Pons (tissue), 1 donor: ENCODE results near the gene ERBB4.
"Not testable (repeated sequence)": the region's sequence is repeated elsewhere in the genome, so short reads cannot be mapped to it uniquely, and the experiment has no call there.

Experiments
- DNase-seq: peaks from one replicate; pipeline ENCODE4 v3.0.0-alpha.2; 2016; ENCODE audit warnings: low spot score

The ERBB4 gene

GRCh38 chr2:211609127-211609526 lies 929.5 kb downstream of the ERBB4 start:
- DNase-seq, result no peak

GRCh38 chr2:211599146-211599545 lies 939.5 kb downstream of the ERBB4 start:
- DNase-seq, result no peak

GRCh38 chr2:211598238-211598637 lies 940.4 kb downstream of the ERBB4 start:
- DNase-seq, result no peak

GRCh38 chr2:211592006-211592405 lies 946.6 kb downstream of the ERBB4 start:
- DNase-seq, result not testable (repeated sequence)

GRCh38 chr2:211591426-211591825 lies 947.2 kb downstream of the ERBB4 start:
- DNase-seq, result no peak

GRCh38 chr2:211568439-211568838 lies 970.2 kb downstream of the ERBB4 start:
- DNase-seq, result no peak

- no peak for DNase-seq
Observed at GRCh38 chr2:211564441-211564840, 974.2 kb downstream of the ERBB4 start.

- no peak for DNase-seq
Observed at GRCh38 chr2:211545582-211545981, 993.0 kb downstream of the ERBB4 start.

- DNase-seq, result peak; percentile 13
Observed at GRCh38 chr2:211534632-211535031, 1004.0 kb downstream of the ERBB4 start.

GRCh38 chr2:211524248-211524647 lies 1014.4 kb downstream of the ERBB4 start:
- DNase-seq, result not testable (repeated sequence)

- no peak for DNase-seq
Observed at GRCh38 chr2:211516537-211516936, 1022.1 kb downstream of the ERBB4 start.

DNA sequence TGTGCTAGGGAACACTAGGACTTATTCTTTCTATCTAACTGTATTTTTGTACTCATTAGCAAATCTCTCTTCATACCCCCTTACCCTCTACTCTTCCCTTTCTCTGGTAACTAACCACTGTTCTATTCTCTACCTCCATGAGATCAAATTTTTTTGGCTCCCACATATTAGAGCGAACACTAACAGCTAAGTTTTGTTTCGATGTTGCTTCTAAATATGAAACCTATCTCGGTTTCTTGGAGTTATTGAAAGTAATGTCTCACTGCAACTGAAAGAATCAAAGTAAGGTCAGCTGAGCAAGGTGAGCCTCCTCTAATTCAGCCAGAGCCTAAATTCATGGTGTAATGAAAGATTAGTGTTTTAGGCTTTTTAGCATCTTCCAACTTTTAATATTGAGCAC lies 1024.6 kb downstream of the ERBB4 start:
- no peak for DNase-seq

GRCh38 chr2:211513446-211513845 lies 1025.2 kb downstream of the ERBB4 start:
- DNase-seq, result no peak

GRCh38 chr2:211512806-211513205 lies 1025.8 kb downstream of the ERBB4 start:
- no peak for DNase-seq

DNA sequence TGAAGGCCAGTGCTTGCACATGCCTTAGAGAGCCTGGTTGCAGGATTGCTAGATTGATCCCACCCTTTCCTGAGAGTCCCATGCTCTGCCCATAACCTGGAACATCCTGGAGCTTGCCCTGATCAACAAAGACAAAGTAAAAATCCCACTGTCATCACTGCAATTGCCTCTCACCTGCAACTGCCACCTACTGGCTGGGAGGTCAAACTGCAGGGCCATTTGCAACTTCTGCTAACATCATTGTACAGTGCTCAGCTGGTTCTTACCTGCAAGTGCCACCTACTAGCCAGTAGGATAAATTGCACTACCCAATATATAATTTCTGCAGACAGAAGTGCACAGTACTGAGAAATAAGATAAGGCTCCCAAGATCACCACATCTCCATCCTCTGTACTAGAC lies 1034.7 kb downstream of the ERBB4 start:
- DNase-seq, result no peak

DNA sequence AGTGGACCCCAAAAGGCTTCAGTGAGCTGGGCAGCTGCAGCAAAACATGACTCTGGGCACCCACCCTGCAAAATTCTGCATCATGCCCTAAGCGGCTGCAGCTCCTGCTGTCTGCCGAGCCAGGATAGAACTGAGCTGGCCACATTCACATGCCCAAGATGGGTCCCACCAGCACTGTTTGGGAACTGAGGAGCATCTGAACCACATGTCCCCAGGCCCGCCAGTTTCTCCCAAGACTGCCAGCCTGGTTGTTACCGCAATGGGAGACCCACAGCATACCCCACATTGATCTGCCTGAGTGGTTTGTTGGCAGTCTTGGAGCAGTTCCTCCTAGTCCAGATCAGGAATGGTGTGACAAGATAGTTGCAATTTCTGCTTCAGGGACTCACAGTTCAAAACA lies 1035.4 kb downstream of the ERBB4 start:
- DNase-seq, result no peak

- DNase-seq, result peak; percentile 9
Observed at GRCh38 chr2:211498551-211499205, 1039.9 kb downstream of the ERBB4 start.

DNA sequence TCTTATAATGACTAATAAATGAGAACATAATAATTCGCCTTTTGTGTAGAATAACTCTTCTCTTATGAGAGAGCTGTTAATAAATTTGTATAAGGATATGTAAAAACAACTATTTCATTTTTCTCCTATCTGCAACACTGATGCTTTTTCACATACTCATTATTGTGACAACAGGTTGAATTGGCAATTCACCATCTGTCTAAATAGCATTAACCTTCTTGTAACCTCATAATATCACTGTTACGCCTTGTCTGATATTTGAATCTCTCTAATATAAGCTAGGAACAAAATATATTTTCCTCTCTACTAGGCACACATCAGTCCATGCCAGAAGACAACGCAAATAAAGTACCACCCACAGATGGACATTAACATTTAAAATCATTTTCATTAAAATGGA lies 1043.3 kb downstream of the ERBB4 start:
- no peak for DNase-seq

DNA sequence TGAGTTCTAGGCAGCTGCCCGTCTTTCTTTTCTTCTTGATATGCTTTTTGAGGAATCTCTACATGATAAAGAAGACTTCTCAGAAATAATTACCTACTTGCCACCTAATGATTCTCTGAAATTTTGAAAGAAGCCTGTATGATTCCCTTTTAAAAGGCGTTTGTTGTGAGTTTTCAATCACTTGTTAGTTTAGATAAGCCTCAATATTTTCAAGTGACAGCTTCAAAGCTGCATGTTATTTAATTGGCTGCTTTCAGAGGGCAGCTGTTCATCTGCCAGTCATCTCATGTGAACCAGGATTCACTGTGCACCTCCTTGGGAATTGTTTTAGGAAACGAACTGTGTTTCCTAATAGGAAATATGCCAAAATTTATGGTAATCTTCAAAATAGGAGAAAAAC lies 1044.1 kb downstream of the ERBB4 start:
- no peak for DNase-seq

DNA sequence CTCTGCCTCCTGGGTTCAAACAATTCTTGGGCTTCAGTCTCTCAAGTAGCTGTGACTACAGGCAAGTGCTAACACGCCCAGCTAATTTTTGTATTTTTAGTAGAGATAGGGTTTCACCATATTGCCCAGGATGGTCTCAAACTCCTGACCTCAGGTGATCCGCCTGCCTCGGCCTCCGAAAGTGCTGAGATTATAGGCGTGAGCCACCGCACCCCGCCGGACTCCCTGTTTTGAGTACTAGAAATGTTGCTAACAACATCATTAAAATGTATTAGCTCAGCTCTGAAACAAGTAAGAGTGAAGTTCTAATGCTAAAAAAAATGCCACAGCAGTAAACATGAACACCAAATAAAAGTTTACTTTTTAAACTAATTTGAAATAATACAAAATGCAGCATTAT lies 1044.5 kb downstream of the ERBB4 start:
- no peak for DNase-seq

- DNase-seq, result peak; percentile 41
Observed at GRCh38 chr2:211487733-211488132, 1050.9 kb downstream of the ERBB4 start.

DNA sequence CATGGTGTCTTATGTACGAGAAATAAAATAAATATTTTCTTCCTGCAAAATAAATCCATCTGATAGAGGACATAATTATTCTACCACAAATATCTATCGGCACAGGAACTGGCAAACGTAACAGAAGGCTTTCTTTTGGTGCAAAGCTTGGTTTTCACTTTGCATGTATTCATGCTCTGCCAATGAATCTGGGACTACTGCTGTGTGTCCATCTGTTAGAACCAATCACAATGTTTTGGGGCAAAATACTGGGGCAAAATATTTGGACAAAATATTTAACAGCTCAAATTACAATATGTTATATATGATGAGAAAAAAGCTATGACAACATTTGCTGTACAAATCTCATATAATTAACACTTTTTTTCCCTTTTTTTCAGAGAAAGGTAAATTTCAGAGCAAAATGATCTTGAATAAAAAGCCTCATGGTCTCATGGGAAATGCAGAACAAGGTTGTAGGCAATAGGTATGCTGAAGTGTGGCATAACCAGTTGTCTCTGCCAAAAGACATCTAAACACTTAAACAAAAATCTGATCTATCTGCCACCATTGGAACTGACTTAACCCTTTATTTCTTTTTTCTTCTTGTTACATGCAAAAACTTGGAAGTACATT lies 1059.0 kb downstream of the ERBB4 start:
- no peak for DNase-seq

GRCh38 chr2:211477537-211478275 lies 1060.9 kb downstream of the ERBB4 start:
- DNase-seq, result no peak
